Astrocyte (in vitro differentiated cells and primary cell): ENCODE measurements around the gene TMEM116. TPM values are rescaled to one million over a fixed set of nuclear protein-coding genes. Genes with fewer than 3 reads are reported as not detected.

ENCODE experiments used
- DNase-seq: peaks from one replicate; pipeline ENCODE4 v3.0.0-alpha.2; 2010; ENCODE audit warnings: low read depth
- FAIRE-seq: peaks from 2 replicates; lab custom pipeline; 2011; peaks lifted over from hg19 to GRCh38; lab: Jason Lieb, UNC
- H2AFZ ChIP-seq: 2 replicates; pipeline ENCODE4 v1.6.0; 2012; ENCODE audit warnings: low read depth, low read length, inconsistent platforms
- H3K27ac ChIP-seq: 2 replicates; pipeline ENCODE4 v1.5.1; 2011; ENCODE audit warnings: low read depth, low read length, inconsistent platforms
- H3K27me3 ChIP-seq: 2 replicates; pipeline ENCODE4 v1.6.0; 2011; ENCODE audit warnings: low read length, inconsistent platforms; ENCODE audit not compliant: insufficient read depth
- H3K36me3 ChIP-seq: 2 replicates; pipeline ENCODE4 v1.5.1; 2011; ENCODE audit warnings: low read length, inconsistent platforms; ENCODE audit not compliant: insufficient read depth
- H3K4me1 ChIP-seq: 2 replicates; pipeline ENCODE4 v1.5.1; 2011; ENCODE audit warnings: low read length, inconsistent platforms; ENCODE audit not compliant: insufficient read depth
- H3K4me2 ChIP-seq: 2 replicates; pipeline ENCODE4 v1.6.0; 2012; ENCODE audit warnings: low read length, inconsistent platforms
- H3K4me3 ChIP-seq: 2 replicates; pipeline ENCODE4 v1.5.1; 2011; ENCODE audit warnings: low read depth, mild to moderate bottlenecking, low read length, inconsistent platforms; ENCODE audit not compliant: insufficient read depth
- H3K79me2 ChIP-seq: 2 replicates; pipeline ENCODE4 v1.6.0; 2012; ENCODE audit warnings: mild to moderate bottlenecking, low read length, inconsistent platforms; ENCODE audit not compliant: insufficient read depth
- H3K9ac ChIP-seq: 2 replicates; pipeline ENCODE4 v1.6.0; 2012; ENCODE audit warnings: mild to moderate bottlenecking, low read length, inconsistent platforms
- H3K9me3 ChIP-seq: 2 replicates; pipeline ENCODE4 v1.5.1; 2012; ENCODE audit warnings: low read depth, mild to moderate bottlenecking, low read length, inconsistent platforms; ENCODE audit not compliant: insufficient read depth
- H4K20me1 ChIP-seq: 2 replicates; pipeline ENCODE4 v1.6.0; 2012; ENCODE audit warnings: low read length, inconsistent platforms; ENCODE audit not compliant: insufficient read depth
- H3K27ac Mint-ChIP-seq: one replicate; pipeline ENCODE4 v1.8.0; 2021; ENCODE audit warnings: mild to moderate bottlenecking, mixed read lengths; ENCODE audit not compliant: unreplicated experiment
- H3K27me3 Mint-ChIP-seq: one replicate; pipeline ENCODE4 v1.8.0; 2021; ENCODE audit warnings: low read depth, mixed read lengths; ENCODE audit not compliant: unreplicated experiment
- H3K36me3 Mint-ChIP-seq: one replicate; pipeline ENCODE4 v1.8.0; 2021; ENCODE audit warnings: low read depth, mixed read lengths; ENCODE audit not compliant: unreplicated experiment
- H3K4me1 Mint-ChIP-seq: one replicate; pipeline ENCODE4 v1.8.0; 2021; ENCODE audit warnings: low read depth, mixed read lengths; ENCODE audit not compliant: unreplicated experiment
- H3K4me3 Mint-ChIP-seq: one replicate; pipeline ENCODE4 v1.8.0; 2021; ENCODE audit warnings: mild to moderate bottlenecking, moderate library complexity, mixed read lengths; ENCODE audit not compliant: unreplicated experiment
- H3K9me3 Mint-ChIP-seq: one replicate; pipeline ENCODE4 v1.8.0; 2021; ENCODE audit warnings: mild to moderate bottlenecking, mixed read lengths; ENCODE audit not compliant: unreplicated experiment
- CTCF ChIP-seq: IDR thresholded peaks from 2 replicates; pipeline ENCODE4 v1.5.1; 2011; ENCODE audit warnings: low read depth, mild to moderate bottlenecking, inconsistent platforms, low read length, moderate library complexity; ENCODE audit not compliant: insufficient read depth
- EZH2 ChIP-seq: IDR thresholded peaks from 2 replicates; pipeline ENCODE4 v1.6.1; 2012; ENCODE audit warnings: mild to moderate bottlenecking, low read length, inconsistent platforms; ENCODE audit not compliant: insufficient read depth
- microRNA-seq: library from miRNA; unstranded; fragments of <30 nt; microRNA quantifications from one replicate; pipeline ENCODE4 v1.2.0, GENCODE V29; 2020
- total RNA-seq: library from RNA; stranded (reverse); gene quantifications from 2 replicates; pipeline ENCODE4 v1.2.1, GENCODE V29; 2021

TMEM116 gene
- total RNA-seq, 1 donor from 2014 or later: 7.5 TPM

- no peaks in the 10 kb centered on the region for H3K27me3 Mint-ChIP-seq
- no peak overlapping the region for H3K4me3 Mint-ChIP-seq
- H3K27ac Mint-ChIP-seq: no peak overlapping the region
- no peaks in the 10 kb centered on the region for H3K4me1 Mint-ChIP-seq
- peaks cover 47% of the 10 kb centered on the region for H3K36me3 Mint-ChIP-seq
- H4K20me1 ChIP-seq: peaks cover 10% of the 10 kb centered on the region
- no peak for FAIRE-seq
- no peak for DNase-seq
- no peak overlapping the region for H3K27ac ChIP-seq
- H3K9me3 Mint-ChIP-seq: no peaks in the 10 kb centered on the region
- H3K36me3 ChIP-seq: peaks cover 50% of the 10 kb centered on the region
- no peaks in the 10 kb centered on the region for H3K79me2 ChIP-seq
- no peak overlapping the region for H3K4me2 ChIP-seq
- no peak overlapping the region for H2AFZ ChIP-seq
- H3K4me3 ChIP-seq: no peak overlapping the region
- H3K4me1 ChIP-seq: no peaks in the 10 kb centered on the region
- H3K27me3 ChIP-seq: no peaks in the 10 kb centered on the region
- H3K9ac ChIP-seq: no peak overlapping the region
- TF ChIP-seq CTCF: no peak
- TF ChIP-seq EZH2: no peak
- H3K9me3 ChIP-seq: no peaks in the 10 kb centered on the region
Measured at GRCh38 chr12:111886662-111887545, 126.1 kb downstream of the TMEM116 start.

GRCh38 chr12:111881716-111882115 is 131.2 kb downstream of the TMEM116 start:
- DNase-seq (no peak), FAIRE-seq (no peak)
- Mint-ChIP-seq H3K9me3 (no peaks in the 10 kb centered on the region), H3K27me3 (no peaks in the 10 kb centered on the region), H3K36me3 (peaks cover 37% of the 10 kb centered on the region), H3K27ac (no peak overlapping the region), H3K4me1 (no peaks in the 10 kb centered on the region), H3K4me3 (no peak overlapping the region)
- Histone ChIP-seq H3K9me3 (no peaks in the 10 kb centered on the region), H3K9ac (no peak overlapping the region), H3K27ac (no peak overlapping the region), H3K4me3 (no peak overlapping the region), H3K36me3 (peaks cover 51% of the 10 kb centered on the region), H3K4me2 (no peak overlapping the region), H2AFZ (no peak overlapping the region), H3K27me3 (no peaks in the 10 kb centered on the region), H3K4me1 (no peaks in the 10 kb centered on the region), H3K79me2 (peaks cover 12% of the 10 kb centered on the region), H4K20me1 (peaks cover 31% of the 10 kb centered on the region)
- no peak for TF ChIP-seq EZH2
- TF ChIP-seq CTCF: no peak

Small RNAs within 50 kb of the gene (microRNA-seq; reads per million reads assigned to microRNA genes)
- not detected for gene MIR3657

Other genes with a start within 250 kb of the TMEM116 start
- gene ALDH2, start 246.2 kb downstream of the TMEM116 start, total RNA-seq: 79.2 and 82.0 TPM in 2 replicates
- gene MAPKAPK5, start 170.9 kb downstream of the TMEM116 start, total RNA-seq: 39.4 and 42.6 TPM in 2 replicates
- 93.8 and 96.7 TPM in 2 replicates for gene ERP29, start 261 bp upstream of the TMEM116 start, total RNA-seq
- gene NAA25, start 95.6 kb upstream of the TMEM116 start, total RNA-seq: 32.8 and 35.2 TPM in 2 replicates
- gene TRAFD1, start 112.4 kb upstream of the TMEM116 start, total RNA-seq: 35.6 TPM in 2 replicates